H1 (cell line): ENCODE measurements around the gene INAFM2. TPM values are rescaled to one million over a fixed set of nuclear protein-coding genes. Genes with fewer than 3 reads are reported as not detected.

Source experiments
- JUN ChIP-seq: IDR thresholded peaks from 2 replicates; pipeline ENCODE4 v1.6.1; 2011; ENCODE audit warnings: low read depth, mild to moderate bottlenecking, improper control_type of control experiment, low read length
- JUND ChIP-seq: IDR thresholded peaks from 2 replicates; pipeline ENCODE4 v1.6.1; 2011; ENCODE audit warnings: mild to moderate bottlenecking, improper control_type of control experiment, low read length
- RBBP5 ChIP-seq: IDR thresholded peaks from 2 replicates; pipeline ENCODE4 v1.7.1; 2012; ENCODE audit warnings: low read depth, mild to moderate bottlenecking, inconsistent platforms, low read length, moderate library complexity, borderline replicate concordance
- RXRA ChIP-seq: IDR thresholded peaks from 2 replicates; pipeline ENCODE4 v1.6.1; 2011; ENCODE audit warnings: low read depth, mild to moderate bottlenecking, low read length, moderate library complexity; ENCODE audit not compliant: insufficient read depth
- SIN3A ChIP-seq, 2 experiments: IDR thresholded peaks in 1 of 2; conservative IDR thresholded peaks in 1 of 2; 2 replicates each; pipeline ENCODE4 v1.6.1; 2011 to 2012; ENCODE audit warnings: low read length in 2 of 2, improper control_type of control experiment in 1 of 2, low read depth in 1 of 2, mild to moderate bottlenecking in 1 of 2
- SIRT6 ChIP-seq: IDR thresholded peaks from one replicate; pipeline ENCODE4 v1.7.1; 2012; ENCODE audit warnings: low read length, inconsistent platforms
- SIX5 ChIP-seq: IDR thresholded peaks from 2 replicates; pipeline ENCODE4 v1.6.1; 2011; ENCODE audit warnings: mild to moderate bottlenecking, low read depth, low read length
- polyA plus RNA-seq, 7 experiments: library from polyadenylated mRNA; depleted of rRNA in 3 of 7; stranded (reverse) in 5 of 7; unstranded in 2 of 7; fragments of >200 nt in 5 of 7; fragments of 200-250 nt in 2 of 7; gene quantifications; 1 replicate in 5 of 7; 2 replicates in 1 of 7; 4 replicates in 1 of 7; pipeline versions ENCODE4 v1.2.1 to v1.2.3, GENCODE V29; 2011 to 2013; ENCODE audit warnings: missing spikeins in 2 of 7, mixed read lengths in 2 of 7
- total RNA-seq: library from RNA; stranded (reverse); fragmentation: NEBNext Ultra II Directional; extraction: Animal tissue kit (Norgen Biotek cat#: 25700); gene quantifications from 2 replicates; pipeline ENCODE4 v1.2.1, GENCODE V29; 2021

The INAFM2 gene
- total and polyA plus RNA-seq, 2 of the 8 experiments (the other 6 are each of a cell fraction or from before 2014, with no cell fraction given) = 15.3 to 35.1 TPM

DNA sequence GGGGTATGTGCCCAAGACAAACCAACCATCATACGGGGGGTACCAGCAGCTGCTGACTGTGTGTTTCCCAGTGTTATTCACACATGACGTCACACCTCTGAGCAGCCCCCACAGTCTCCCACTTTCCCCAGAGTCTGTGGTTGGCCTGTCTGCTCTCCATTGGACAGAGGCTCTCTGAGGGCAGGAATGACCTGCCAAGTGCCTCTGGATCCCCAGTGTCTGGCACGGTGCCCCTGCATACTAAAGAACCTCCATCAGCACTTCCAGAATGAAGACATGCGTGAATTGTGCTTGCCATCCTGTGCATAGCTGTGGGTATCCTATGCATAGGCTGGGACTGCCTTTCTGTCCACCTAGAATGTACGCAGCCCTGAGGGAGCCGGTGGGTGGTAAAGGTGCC lies 20.7 kb downstream of the INAFM2 start (continued):
- no peak for TF ChIP-seq RBBP5
- TF ChIP-seq JUND = no peak
- TF ChIP-seq JUN = no peak
- TF ChIP-seq SIRT6 = no peak
- no peak for TF ChIP-seq SIN3A (conservative IDR thresholded peaks at IDR 0.05 in 1 of 2, IDR thresholded peaks at IDR 0.05 in 1 of 2; ENCODE audit: low read depth in 1 of 2, low read length in 2 of 2)
- no peak for TF ChIP-seq SIX5
- TF ChIP-seq RXRA = no peak
- TF ChIP-seq, all 59 proteins: peak for 0
